GM23248 (cell line): ENCODE data around the gene APPBP2.

Experiments
- EZH2 ChIP-seq: fragments of 200-600 bp; sonication (generic); IDR thresholded peaks from 2 replicates; pipeline ENCODE4 v1.6.1; 2018; ENCODE audit warnings: antibody characterized with exemption, mild to moderate bottlenecking; ENCODE audit not compliant: insufficient read depth, poor library complexity, severe bottlenecking
- EZH2phosphoT487 ChIP-seq: fragments of 200-600 bp; sonication (generic); IDR thresholded peaks from 2 replicates; pipeline ENCODE4 v1.6.1; 2018; ENCODE audit warnings: antibody characterized with exemption, moderate library complexity, mild to moderate bottlenecking, low read depth; ENCODE audit not compliant: insufficient read depth

DNA sequence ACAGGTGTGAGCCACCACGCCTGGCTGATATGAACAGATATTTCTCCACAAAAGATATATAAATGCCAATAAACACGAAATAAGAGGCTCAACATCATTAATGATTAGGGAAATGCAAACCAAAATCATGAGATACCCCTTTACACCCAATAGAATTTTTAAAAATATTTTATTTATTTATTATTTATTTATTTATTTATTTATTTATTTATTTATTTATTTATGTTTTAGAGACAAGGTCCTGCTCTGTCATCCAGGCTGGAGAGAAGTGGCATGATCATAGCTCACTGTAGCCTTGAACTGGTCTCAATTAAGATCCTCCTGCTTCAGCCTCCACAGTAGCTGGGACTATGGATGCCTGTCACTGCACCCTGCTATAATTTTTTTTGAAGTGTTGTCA is 30.8 kb downstream of the APPBP2 start:
- no peak for TF ChIP-seq EZH2phosphoT487
- no peak for TF ChIP-seq EZH2
